ENCODE results near the gene GAS2L1. TPM values are rescaled to one million over a fixed set of nuclear protein-coding genes. Genes with fewer than 3 reads are reported as not detected.

The GAS2L1 gene
- total RNA-seq, 2 donors from 2014 or later = 22.2 to 24.9 TPM

- no peak for TF ChIP-seq CTCF (conservative IDR thresholded peaks at IDR 0.05)
- Histone ChIP-seq H3K36me3 (ENCODE audit: control insufficient read depth, insufficient read depth, low read length) (peaks cover 98% of the 10 kb centered on the region), H3K9me3 (ENCODE audit: control insufficient read depth, low read length) (no peaks in the 10 kb centered on the region), H3K27ac (ENCODE audit: low read depth, low read length) (no peak overlapping the region), H3K9ac (ENCODE audit: extremely low read depth, low read length, poor library complexity, severe bottlenecking) (no peak overlapping the region), H3K27me3 (ENCODE audit: control insufficient read depth, insufficient read depth, low read length, poor library complexity, severe bottlenecking) (no peaks in the 10 kb centered on the region), H3K4me3 (ENCODE audit: low read length) (no peak overlapping the region), H3K4me1 (ENCODE audit: control insufficient read depth, insufficient read depth, low read length) (peaks cover 4% of the 10 kb centered on the region)
- H3K27ac Mint-ChIP-seq = no peak overlapping the region
- no peak overlapping the region for H3K4me3 Mint-ChIP-seq
- H3K9me3 Mint-ChIP-seq = no peaks in the 10 kb centered on the region
- DNase-seq = no peak
- H3K27me3 Mint-ChIP-seq (ENCODE audit: insufficient read depth) = no peaks in the 10 kb centered on the region
- peaks cover 90% of the 10 kb centered on the region for H3K36me3 Mint-ChIP-seq (ENCODE audit: low read depth)
- H3K4me1 Mint-ChIP-seq = peaks cover 29% of the 10 kb centered on the region
- WGBS, 2 experiments (ENCODE audit: insufficient coverage in 1 of 2, insufficient read length in 1 of 2) = 93 to 97% methylated on average over 3 of the region's 3 CpGs
These were observed 31.3 kb upstream of the GAS2L1 start for GRCh38 chr22:29275167-29275566.

- DNase-seq = no peak
- no peaks in the 10 kb centered on the region for H3K9me3 ChIP-seq (ENCODE audit: control insufficient read depth, low read length)
- H3K4me3 Mint-ChIP-seq = no peak overlapping the region
- peak overlapping the region; percentile 67 for H3K27ac Mint-ChIP-seq
- 93 to 100% methylated on average over 3 of the region's 3 CpGs for WGBS, 2 experiments (ENCODE audit: insufficient coverage in 1 of 2, insufficient read length in 1 of 2)
- peaks cover 91% of the 10 kb centered on the region for H3K36me3 Mint-ChIP-seq (ENCODE audit: low read depth)
- peaks cover 20% of the 10 kb centered on the region for H3K4me1 Mint-ChIP-seq
- H3K27me3 Mint-ChIP-seq (ENCODE audit: insufficient read depth) = no peaks in the 10 kb centered on the region
- peaks cover 4% of the 10 kb centered on the region for H3K4me1 ChIP-seq (ENCODE audit: control insufficient read depth, insufficient read depth, low read length)
- no peak for TF ChIP-seq CTCF (conservative IDR thresholded peaks at IDR 0.05)
- H3K4me3 ChIP-seq (ENCODE audit: low read length) = no peak overlapping the region
- H3K9ac ChIP-seq (ENCODE audit: extremely low read depth, low read length, poor library complexity, severe bottlenecking) = no peak overlapping the region
- peaks cover 95% of the 10 kb centered on the region for H3K36me3 ChIP-seq (ENCODE audit: control insufficient read depth, insufficient read depth, low read length)
- no peaks in the 10 kb centered on the region for H3K27me3 ChIP-seq (ENCODE audit: control insufficient read depth, insufficient read depth, low read length, poor library complexity, severe bottlenecking)
- H3K27ac ChIP-seq (ENCODE audit: low read depth, low read length) = no peak overlapping the region
- no peaks in the 10 kb centered on the region for H3K9me3 Mint-ChIP-seq
These were observed 30.5 kb upstream of the GAS2L1 start for GRCh38 chr22:29275819-29276565.

GRCh38 chr22:29277927-29278326 lies 28.5 kb upstream of the GAS2L1 start:
- Histone ChIP-seq H3K9ac (ENCODE audit: extremely low read depth, low read length, poor library complexity, severe bottlenecking) (no peak overlapping the region), H3K27me3 (ENCODE audit: control insufficient read depth, insufficient read depth, low read length, poor library complexity, severe bottlenecking) (no peaks in the 10 kb centered on the region), H3K27ac (ENCODE audit: low read depth, low read length) (no peak overlapping the region), H3K36me3 (ENCODE audit: control insufficient read depth, insufficient read depth, low read length) (peaks cover 88% of the 10 kb centered on the region), H3K4me3 (ENCODE audit: low read length) (no peak overlapping the region), H3K9me3 (ENCODE audit: control insufficient read depth, low read length) (no peaks in the 10 kb centered on the region), H3K4me1 (ENCODE audit: control insufficient read depth, insufficient read depth, low read length) (no peaks in the 10 kb centered on the region)
- H3K4me3 Mint-ChIP-seq = no peak overlapping the region
- H3K36me3 Mint-ChIP-seq (ENCODE audit: low read depth) = peaks cover 93% of the 10 kb centered on the region
- no peak overlapping the region for H3K27ac Mint-ChIP-seq
- H3K27me3 Mint-ChIP-seq (ENCODE audit: insufficient read depth) = no peaks in the 10 kb centered on the region
- H3K9me3 Mint-ChIP-seq = no peaks in the 10 kb centered on the region
- H3K4me1 Mint-ChIP-seq = peaks cover 4% of the 10 kb centered on the region
- DNase-seq = no peak
- no peak for TF ChIP-seq CTCF (conservative IDR thresholded peaks at IDR 0.05)
- 100% methylated on average over 1 of the region's 1 CpG for WGBS, 2 experiments (ENCODE audit: insufficient coverage in 1 of 2, insufficient read length in 1 of 2)
